ENCODE measurements around the gene MMP12. TPM values are rescaled to one million over a fixed set of nuclear protein-coding genes. Genes with fewer than 3 reads are reported as not detected.

MMP12 gene
- total RNA-seq, 4 donors from 2014 or later = not detected

DNA sequence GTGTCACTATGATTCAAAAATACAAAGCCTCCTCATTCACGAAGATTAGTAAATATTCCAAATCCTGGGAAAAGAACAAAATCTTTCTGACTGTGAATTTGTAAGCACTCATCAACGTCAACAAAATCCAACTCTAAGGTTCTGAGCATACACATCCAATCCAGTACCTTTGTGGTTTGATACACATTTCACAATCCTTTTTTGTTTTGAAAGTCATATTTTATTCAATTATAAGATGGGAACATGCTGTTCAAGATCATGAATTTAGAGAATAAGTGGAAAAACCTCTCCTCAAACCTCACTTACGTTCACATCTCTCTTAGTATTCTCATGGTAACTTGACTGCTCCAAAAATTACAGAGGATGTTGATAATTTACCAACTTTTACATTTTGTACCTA is 21.7 kb downstream of the MMP12 start:
- Histone ChIP-seq H3K27ac (no peak overlapping the region), H3K9me3 (no peaks in the 10 kb centered on the region), H3K36me3 (no peaks in the 10 kb centered on the region), H3K27me3 (no peaks in the 10 kb centered on the region), H3K4me1 (no peaks in the 10 kb centered on the region), H3K4me3 (no peak overlapping the region)
- WGBS, 2 donors (ENCODE audit: low coverage in 1 of 2) = 90% methylated on average over 3 of the region's 3 CpGs
- ATAC-seq = no peak
- no peak for TF ChIP-seq POLR2A (IDR thresholded peaks at IDR 0.05)
- no peak for TF ChIP-seq POLR2AphosphoS5 (IDR thresholded peaks at IDR 0.05)
- TF ChIP-seq, protein P1, sequence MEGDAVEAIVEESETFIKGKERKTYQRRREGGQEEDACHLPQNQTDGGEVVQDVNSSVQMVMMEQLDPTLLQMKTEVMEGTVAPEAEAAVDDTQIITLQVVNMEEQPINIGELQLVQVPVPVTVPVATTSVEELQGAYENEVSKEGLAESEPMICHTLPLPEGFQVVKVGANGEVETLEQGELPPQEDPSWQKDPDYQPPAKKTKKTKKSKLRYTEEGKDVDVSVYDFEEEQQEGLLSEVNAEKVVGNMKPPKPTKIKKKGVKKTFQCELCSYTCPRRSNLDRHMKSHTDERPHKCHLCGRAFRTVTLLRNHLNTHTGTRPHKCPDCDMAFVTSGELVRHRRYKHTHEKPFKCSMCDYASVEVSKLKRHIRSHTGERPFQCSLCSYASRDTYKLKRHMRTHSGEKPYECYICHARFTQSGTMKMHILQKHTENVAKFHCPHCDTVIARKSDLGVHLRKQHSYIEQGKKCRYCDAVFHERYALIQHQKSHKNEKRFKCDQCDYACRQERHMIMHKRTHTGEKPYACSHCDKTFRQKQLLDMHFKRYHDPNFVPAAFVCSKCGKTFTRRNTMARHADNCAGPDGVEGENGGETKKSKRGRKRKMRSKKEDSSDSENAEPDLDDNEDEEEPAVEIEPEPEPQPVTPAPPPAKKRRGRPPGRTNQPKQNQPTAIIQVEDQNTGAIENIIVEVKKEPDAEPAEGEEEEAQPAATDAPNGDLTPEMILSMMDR (IDR thresholded peaks at IDR 0.05) = no peak
- no peak for TF ChIP-seq EP300 (IDR thresholded peaks at IDR 0.05)

GRCh38 chr11:102850973-102851745 is 23.6 kb downstream of the MMP12 start:
- TF ChIP-seq POLR2AphosphoS5 (IDR thresholded peaks at IDR 0.05) = no peak
- no peak for TF ChIP-seq EP300 (IDR thresholded peaks at IDR 0.05)
- TF ChIP-seq, protein P1 (IDR thresholded peaks at IDR 0.05) = no peak
- TF ChIP-seq POLR2A (IDR thresholded peaks at IDR 0.05) = no peak
- Histone ChIP-seq H3K4me3 (no peak overlapping the region), H3K9me3 (no peaks in the 10 kb centered on the region), H3K4me1 (no peaks in the 10 kb centered on the region), H3K36me3 (no peaks in the 10 kb centered on the region), H3K27ac (no peak overlapping the region), H3K27me3 (no peaks in the 10 kb centered on the region)
- WGBS, 2 donors (ENCODE audit: low coverage in 1 of 2) = 71 to 81% methylated on average over 6 to 7 of the region's 7 CpGs
- ATAC-seq = no peak

- Histone ChIP-seq H3K4me1 (no peaks in the 10 kb centered on the region), H3K27me3 (no peaks in the 10 kb centered on the region), H3K4me3 (no peak overlapping the region), H3K27ac (no peak overlapping the region), H3K9me3 (no peaks in the 10 kb centered on the region), H3K36me3 (no peaks in the 10 kb centered on the region)
- TF ChIP-seq, protein P1 (IDR thresholded peaks at IDR 0.05) = no peak
- TF ChIP-seq POLR2AphosphoS5 (IDR thresholded peaks at IDR 0.05) (no peak), EP300 (IDR thresholded peaks at IDR 0.05) (no peak), POLR2A (IDR thresholded peaks at IDR 0.05) (no peak)
- no peak for ATAC-seq
- WGBS, 2 donors (ENCODE audit: low coverage in 1 of 2) = 25 to 38% methylated on average over 1 of the region's 1 CpG
These were observed 25.5 kb downstream of the MMP12 start for GRCh38 chr11:102849311-102849710.

- H3K9me3 ChIP-seq = no peaks in the 10 kb centered on the region
- no peaks in the 10 kb centered on the region for H3K27me3 ChIP-seq
- TF ChIP-seq POLR2AphosphoS5 (IDR thresholded peaks at IDR 0.05) (no peak), EP300 (IDR thresholded peaks at IDR 0.05) (no peak), POLR2A (IDR thresholded peaks at IDR 0.05) (no peak)
- TF ChIP-seq, protein P1 (IDR thresholded peaks at IDR 0.05) = no peak
- WGBS, 2 donors (ENCODE audit: low coverage in 1 of 2) = 13 to 25% methylated on average over 3 of the region's 3 CpGs
- no peaks in the 10 kb centered on the region for H3K4me1 ChIP-seq
- no peak for ATAC-seq
- no peak overlapping the region for H3K4me3 ChIP-seq
- H3K36me3 ChIP-seq = no peaks in the 10 kb centered on the region
- H3K27ac ChIP-seq = no peak overlapping the region
These were observed 28.5 kb downstream of the MMP12 start for GRCh38 chr11:102846292-102846691.

- H3K4me1 ChIP-seq = no peaks in the 10 kb centered on the region
- H3K36me3 ChIP-seq = no peaks in the 10 kb centered on the region
- TF ChIP-seq, protein P1 (IDR thresholded peaks at IDR 0.05) = no peak
- TF ChIP-seq EP300 (IDR thresholded peaks at IDR 0.05) = no peak
- no peak for TF ChIP-seq POLR2A (IDR thresholded peaks at IDR 0.05)
- TF ChIP-seq POLR2AphosphoS5 (IDR thresholded peaks at IDR 0.05) = no peak
- no peak for ATAC-seq
- H3K27ac ChIP-seq = no peak within 1 kb of the TSS
- H3K4me3 ChIP-seq = no peak within 1 kb of the TSS
- H3K9me3 ChIP-seq = no peaks in the 10 kb centered on the region
- H3K27me3 ChIP-seq = no peaks in the 10 kb centered on the region
- 47 to 74% methylated on average over 3 to 4 of the region's 4 CpGs for WGBS, 2 donors (ENCODE audit: low coverage in 1 of 2)
These were observed 31.3 kb downstream of the MMP12 start, which contains the start of gene MMP3 for GRCh38 chr11:102843489-102843888. Gene MMP3, minus strand, starts transcription at chr11:102843609. Its CDS starts 63 bp downstream, at chr11:102843546.
